IPS-18a (cell line): ENCODE measurements around the gene OLAH.
A peak's percentile ranks its signal among the peaks of the same experiment; 100 is the strongest.
"Not testable (repeated sequence)": the region's sequence is repeated elsewhere in the genome, so short reads cannot be mapped to it uniquely, and the experiment has no call there.

ENCODE experiments used
- H3K27ac ChIP-seq: one replicate; pipeline ENCODE4 v1.5.1; 2013; ENCODE audit warnings: low read length
- H3K27me3 ChIP-seq: one replicate; pipeline ENCODE4 v1.6.1; 2013; ENCODE audit warnings: mild to moderate bottlenecking, low read length; ENCODE audit not compliant: control insufficient read depth, insufficient read depth
- H3K36me3 ChIP-seq: one replicate; pipeline ENCODE4 v1.6.1; 2013; ENCODE audit warnings: low read depth, low read length; ENCODE audit not compliant: control insufficient read depth
- H3K4me1 ChIP-seq: one replicate; pipeline ENCODE4 v1.6.1; 2013; ENCODE audit warnings: low read depth, low read length; ENCODE audit not compliant: control insufficient read depth
- H3K4me3 ChIP-seq: one replicate; pipeline ENCODE4 v1.5.1; 2013; ENCODE audit warnings: low read length
- H3K9ac ChIP-seq: one replicate; pipeline ENCODE4 v1.6.1; 2013; ENCODE audit warnings: mild to moderate bottlenecking, low read length, moderate library complexity
- H3K9me3 ChIP-seq: one replicate; pipeline ENCODE4 v1.6.1; 2013; ENCODE audit warnings: low read depth, low read length; ENCODE audit not compliant: control insufficient read depth

The OLAH gene

GRCh38 chr10:15043674-15044073, at the start of gene OLAH:
TSS of gene OLAH (plus strand) at chr10:15043943. CDS start at chr10:15047289, 3,346 bp downstream.
- Histone ChIP-seq H3K4me1 (peaks cover 7% of the 10 kb centered on the region), H3K27ac (no peak within 1 kb of the TSS)

GRCh38 chr10:14995964-14996565, 47.7 kb upstream of the OLAH start:
- no peaks in the 10 kb centered on the region for H3K9me3 ChIP-seq
- H3K9ac ChIP-seq: no peak overlapping the region
- H3K4me1 ChIP-seq: no peaks in the 10 kb centered on the region
- H3K27ac ChIP-seq: no peak overlapping the region
- no peaks in the 10 kb centered on the region for H3K36me3 ChIP-seq
- H3K27me3 ChIP-seq: peaks cover 21% of the 10 kb centered on the region
- peak overlapping the region; percentile 64 for H3K4me3 ChIP-seq

More at GRCh38 chr10:15043674-15044073, at the start of gene OLAH:
- no peaks in the 10 kb centered on the region for H3K27me3 ChIP-seq
- no peaks in the 10 kb centered on the region for H3K36me3 ChIP-seq
- no peak within 1 kb of the TSS for H3K9ac ChIP-seq
- H3K4me3 ChIP-seq: no peak within 1 kb of the TSS
- H3K9me3 ChIP-seq: no peaks in the 10 kb centered on the region

GRCh38 chr10:15013530-15013929, 30.2 kb upstream of the OLAH start:
- H3K36me3 ChIP-seq, H3K4me1 ChIP-seq, H3K9ac ChIP-seq, H3K4me3 ChIP-seq, H3K27me3 ChIP-seq, H3K9me3 ChIP-seq, H3K27ac ChIP-seq: not testable (repeated sequence)

GRCh38 chr10:15015451-15015850, 28.3 kb upstream of the OLAH start:
- Histone ChIP-seq H3K36me3 (no peaks in the 10 kb centered on the region), H3K4me1 (no peaks in the 10 kb centered on the region), H3K9me3 (no peaks in the 10 kb centered on the region), H3K27me3 (no peaks in the 10 kb centered on the region), H3K4me3 (no peak overlapping the region), H3K27ac (no peak overlapping the region), H3K9ac (no peak overlapping the region)

DNA sequence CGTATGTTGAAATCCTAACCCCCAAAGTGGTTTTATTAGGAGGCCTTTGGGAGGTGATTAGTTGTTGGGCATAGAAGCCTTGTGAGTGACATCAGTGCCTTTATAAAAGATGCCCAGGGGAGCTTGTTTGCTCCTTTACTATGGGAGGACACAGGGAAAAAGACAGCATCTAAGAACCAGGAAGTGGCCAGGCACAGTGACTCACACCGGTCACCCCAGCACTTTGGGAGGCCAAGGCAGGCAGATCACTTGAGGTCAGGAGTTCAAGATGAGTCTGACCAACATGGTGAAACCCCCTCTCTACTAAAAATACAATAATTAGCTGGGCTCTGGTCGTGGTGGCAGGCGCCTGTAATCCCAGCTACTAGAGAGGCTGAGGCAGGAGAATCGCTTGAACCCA, 22.8 kb upstream of the OLAH start:
- H3K27me3 ChIP-seq, H3K36me3 ChIP-seq, H3K4me3 ChIP-seq, H3K27ac ChIP-seq, H3K4me1 ChIP-seq, H3K9ac ChIP-seq, H3K9me3 ChIP-seq: not testable (repeated sequence)

- H3K27me3 ChIP-seq, H3K9me3 ChIP-seq, H3K4me1 ChIP-seq, H3K4me3 ChIP-seq, H3K9ac ChIP-seq, H3K27ac ChIP-seq, H3K36me3 ChIP-seq: not testable (repeated sequence)
Observed at GRCh38 chr10:15023079-15023478, 20.7 kb upstream of the OLAH start.

DNA sequence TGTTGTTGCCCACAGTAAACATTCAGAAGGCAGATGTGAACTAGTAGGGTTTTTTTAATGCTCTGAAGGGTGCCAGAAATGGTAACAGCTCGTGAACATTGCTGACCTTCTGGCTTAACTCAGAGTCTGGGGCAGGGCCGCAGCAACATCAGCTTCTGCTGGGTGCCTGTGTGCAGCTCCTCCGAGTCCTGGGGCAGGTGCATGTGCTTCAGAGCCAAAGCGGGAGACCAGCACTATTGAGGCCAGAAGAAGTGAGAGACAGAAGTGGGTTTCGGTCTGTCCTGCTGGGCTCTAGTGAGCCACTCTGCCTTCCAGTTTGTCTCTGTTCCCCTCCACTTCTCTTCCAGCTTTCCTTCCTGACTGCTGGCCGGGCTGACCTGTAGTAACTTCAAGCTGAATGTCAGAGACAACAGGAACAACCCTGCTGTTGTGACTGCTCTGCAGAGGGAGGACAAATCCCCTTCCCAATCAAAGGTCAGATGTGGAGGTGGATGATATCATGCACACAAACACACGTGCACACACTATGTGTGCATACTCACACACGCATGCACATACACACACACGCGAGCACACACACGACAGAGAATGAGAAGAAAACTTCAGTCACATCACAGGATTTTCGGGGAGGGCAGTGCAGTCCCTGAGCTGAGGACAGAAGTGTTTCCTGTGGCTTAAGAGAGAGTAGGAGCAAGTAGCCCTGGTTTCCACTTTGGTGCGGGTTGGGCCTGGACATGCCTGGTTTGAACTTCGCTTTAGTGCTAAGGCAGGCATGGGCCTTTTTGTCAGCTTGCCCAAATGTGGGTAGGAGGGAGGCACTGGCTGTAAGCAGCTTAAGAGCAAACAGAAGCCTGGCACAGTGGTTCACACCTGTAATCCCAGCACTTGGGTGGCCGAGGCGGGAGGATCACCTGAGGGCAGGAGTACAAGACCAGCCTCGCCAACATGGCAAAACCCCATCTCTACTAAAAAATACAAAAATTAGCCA, 19.4 kb upstream of the OLAH start:
- not testable (repeated sequence) for H3K27ac ChIP-seq, H3K4me3 ChIP-seq, H3K4me1 ChIP-seq, H3K9ac ChIP-seq, H3K9me3 ChIP-seq, H3K36me3 ChIP-seq, H3K27me3 ChIP-seq

- H3K36me3 ChIP-seq, H3K4me3 ChIP-seq, H3K4me1 ChIP-seq, H3K27ac ChIP-seq, H3K27me3 ChIP-seq, H3K9me3 ChIP-seq, H3K9ac ChIP-seq: not testable (repeated sequence)
Observed at GRCh38 chr10:15025040-15025439, 18.7 kb upstream of the OLAH start.

- no peaks in the 10 kb centered on the region for H3K4me1 ChIP-seq
- H3K36me3 ChIP-seq: no peaks in the 10 kb centered on the region
- H3K27ac ChIP-seq: no peak overlapping the region
- no peak overlapping the region for H3K4me3 ChIP-seq
- no peak overlapping the region for H3K9ac ChIP-seq
- H3K27me3 ChIP-seq: no peaks in the 10 kb centered on the region
- H3K9me3 ChIP-seq: no peaks in the 10 kb centered on the region
Observed at GRCh38 chr10:15027741-15028140, 16.0 kb upstream of the OLAH start.

DNA sequence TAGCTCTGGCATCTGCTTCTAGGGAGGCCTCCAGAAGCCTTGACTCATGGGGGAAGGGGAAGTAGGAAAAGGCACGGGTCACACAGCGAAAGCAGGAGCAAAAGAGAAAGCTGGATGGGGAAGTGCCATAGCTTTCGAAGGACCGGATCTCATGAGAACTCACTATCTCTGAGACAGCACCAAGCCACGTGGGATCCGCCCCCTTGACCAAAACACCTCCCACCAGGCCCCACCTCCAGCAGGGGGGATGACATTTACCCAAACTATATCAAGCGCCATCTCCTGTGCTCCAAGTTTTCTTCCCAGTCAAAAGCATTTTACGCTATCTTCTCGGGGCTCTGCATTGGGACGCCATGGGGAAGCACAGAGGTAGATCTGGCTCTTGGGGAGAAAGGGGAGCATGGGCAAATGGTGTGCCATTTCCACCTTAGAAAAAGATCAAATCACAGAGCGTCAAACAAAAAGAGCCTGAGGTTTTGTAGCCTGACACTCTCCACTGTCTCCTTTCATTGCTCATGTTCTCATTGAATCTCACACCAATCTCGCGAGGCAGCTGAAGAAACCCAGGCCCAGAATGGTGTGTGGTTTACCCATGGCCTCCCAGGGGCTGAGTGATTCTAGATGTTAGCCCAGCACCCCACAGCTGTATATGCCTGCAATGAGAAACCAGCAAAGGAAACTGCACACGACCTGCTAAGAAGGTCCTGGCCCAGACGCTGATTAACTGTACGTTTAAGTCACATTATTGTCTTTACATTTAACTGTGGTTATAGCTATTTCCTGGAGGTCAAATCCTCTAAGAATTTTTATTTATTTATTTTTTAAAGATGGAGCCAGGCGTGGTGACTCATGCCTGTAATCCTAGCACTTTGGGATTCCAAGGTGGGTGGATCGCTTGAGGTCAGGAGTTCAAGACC, 8.1 kb upstream of the OLAH start:
- no peaks in the 10 kb centered on the region for H3K36me3 ChIP-seq

GRCh38 chr10:15037691-15038090, 6.1 kb upstream of the OLAH start:
- Histone ChIP-seq H3K4me3 (no peak overlapping the region), H3K27ac (no peak overlapping the region), H3K36me3 (no peaks in the 10 kb centered on the region), H3K9me3 (no peaks in the 10 kb centered on the region), H3K27me3 (no peaks in the 10 kb centered on the region), H3K4me1 (peaks cover 4% of the 10 kb centered on the region), H3K9ac (no peak overlapping the region)

More for the DNA sequence above, 8.1 kb upstream of the OLAH start:
- Histone ChIP-seq H3K4me3 (no peak overlapping the region), H3K9me3 (no peaks in the 10 kb centered on the region), H3K4me1 (peaks cover 4% of the 10 kb centered on the region), H3K27ac (no peak overlapping the region), H3K9ac (no peak overlapping the region), H3K27me3 (no peaks in the 10 kb centered on the region)
